PC-9 (cell line): ENCODE data around the gene TANGO2. TPM values are rescaled to one million over a fixed set of nuclear protein-coding genes. Genes with fewer than 3 reads are reported as not detected.

Source experiments
- BruUV-seq: library from RNA; stranded (reverse); fragments of 400-500 nt; replicated peaks from 2 replicates; lab custom pipeline; 2021; lab: Mats Ljungman, UMichigan
- CTCF ChIA-PET: fragments of 300-600 bp; sonication (Branson Sonifier 250); formaldehyde crosslinking; loops from one replicate; lab custom pipeline; 2022; ENCODE audit warnings: antibody characterized with exemption; lab: Charles Lee
- POLR2A ChIA-PET: fragments of 300-600 bp; sonication (Branson Sonifier 250); formaldehyde crosslinking; loops from one replicate; lab custom pipeline; 2022; ENCODE audit warnings: antibody characterized with exemption; ENCODE audit not compliant: unreplicated experiment; lab: Charles Lee
- DNase-seq, 2 experiments: peaks; one replicate each; pipeline versions ENCODE4 v3.0.0 to v3.0.0-alpha.2; 2015 to 2022; ENCODE audit warnings: mixed read lengths in 1 of 2
- H2AFZ ChIP-seq: fragments of 200-600 bp; sonication (generic); 2 replicates; pipeline ENCODE4 v1.8.1; 2017; ENCODE audit warnings: antibody characterized with exemption
- H3F3A ChIP-seq: fragments of 200-600 bp; sonication (generic); 2 replicates; pipeline ENCODE4 v1.8.1; 2017; ENCODE audit warnings: antibody characterized with exemption, mild to moderate bottlenecking, low read depth; ENCODE audit not compliant: insufficient read depth
- H3K27ac ChIP-seq: fragments of 200-600 bp; sonication (generic); 2 replicates; pipeline ENCODE4 v1.6.1; 2016; ENCODE audit warnings: mixed run types
- H3K27me3 ChIP-seq: fragments of 200-600 bp; sonication (generic); 2 replicates; pipeline ENCODE4 v1.6.1; 2016; ENCODE audit warnings: low read depth, mixed run types; ENCODE audit not compliant: insufficient read depth
- H3K36me3 ChIP-seq: fragments of 200-600 bp; sonication (generic); 2 replicates; pipeline ENCODE4 v1.6.1; 2016; ENCODE audit warnings: low read depth, mixed run types
- H3K4me1 ChIP-seq: fragments of 200-600 bp; sonication (generic); replicated peaks from 2 replicates; pipeline ENCODE4 v1.6.1; 2016; ENCODE audit warnings: mixed run types; ENCODE audit not compliant: insufficient read depth
- H3K4me2 ChIP-seq: fragments of 200-600 bp; sonication (generic); 2 replicates; pipeline ENCODE4 v1.6.1; 2017; ENCODE audit warnings: mixed run types
- H3K4me3 ChIP-seq: fragments of 200-600 bp; sonication (generic); 2 replicates; pipeline ENCODE4 v1.6.1; 2016; ENCODE audit warnings: mixed run types
- H3K79me2 ChIP-seq: fragments of 200-600 bp; sonication (generic); 2 replicates; pipeline ENCODE4 v1.6.1; 2017; ENCODE audit warnings: low read depth, mixed run types
- H3K9me2 ChIP-seq: fragments of 200-600 bp; sonication (generic); 2 replicates; pipeline ENCODE4 v1.8.1; 2017; ENCODE audit warnings: mild to moderate bottlenecking; ENCODE audit not compliant: insufficient read depth
- H3K9me3 ChIP-seq: fragments of 200-600 bp; sonication (generic); 2 replicates; pipeline ENCODE4 v1.8.1; 2016; ENCODE audit warnings: low read depth; ENCODE audit not compliant: insufficient read depth
- H4K20me1 ChIP-seq: fragments of 200-600 bp; sonication (generic); 2 replicates; pipeline ENCODE4 v1.8.1; 2017; ENCODE audit not compliant: insufficient read depth
- CTCF ChIP-seq: fragments of 200-600 bp; sonication (generic); conservative IDR thresholded peaks from 2 replicates; pipeline ENCODE4 v1.6.1; 2017; ENCODE audit warnings: mixed run types, antibody characterized with exemption, mild to moderate bottlenecking, moderate library complexity
- EZH2 ChIP-seq: fragments of 200-600 bp; sonication (generic); IDR thresholded peaks from 2 replicates; pipeline ENCODE4 v1.8.0; 2017; ENCODE audit warnings: antibody characterized with exemption, low read depth
- intact Hi-C: fragments of 100-400 bp; cut with micrococcal nuclease; formaldehyde crosslinking; loops from one replicate; pipeline ENCODE4 v1.10.0; 2022; ENCODE audit not compliant: unreplicated experiment
- total RNA-seq: library from RNA; stranded (reverse); gene quantifications from 2 replicates; pipeline ENCODE4 v1.2.3, GENCODE V29; 2021

Gene TANGO2
- total RNA-seq, 1 experiment from 2014 or later, result 22.4 TPM

- Histone ChIP-seq H3K4me1 (peaks cover 15% of the 10 kb centered on the region), H3K27me3 (no peaks in the 10 kb centered on the region), H4K20me1 (no peaks in the 10 kb centered on the region), H3F3A (no peaks in the 10 kb centered on the region), H3K79me2 (no peaks in the 10 kb centered on the region), H3K9me3 (no peaks in the 10 kb centered on the region), H3K9me2 (no peaks in the 10 kb centered on the region), H3K4me3 (no peak overlapping the region), H3K4me2 (no peak overlapping the region), H3K36me3 (no peaks in the 10 kb centered on the region), H3K27ac (no peak overlapping the region), H2AFZ (no peak overlapping the region)
- TF ChIP-seq EZH2 (no peak), CTCF (no peak)
- ChIA-PET POLR2A (no interaction called here), CTCF (no interaction called here)
- intact Hi-C loops, result loop anchor here (5.0 kb wide), 1 partner anchor 33 kb away; the partner anchor contains the start of gene TANGO2
- BruUV-seq, result no TSS peak
- DNase-seq, result no peak
Measured at GRCh38 chr22:19988965-19989724, 31.8 kb upstream of the TANGO2 start.

- CTCF ChIA-PET, result no interaction called here
- intact Hi-C loops, result loop anchor here (5.0 kb wide), 1 partner anchor 33 kb away; the partner anchor contains the start of gene TANGO2
Measured at GRCh38 chr22:19989725-19990067, 31.2 kb upstream of the TANGO2 start.

GRCh38 chr22:19990188-19990587, 30.7 kb upstream of the TANGO2 start:
- POLR2A ChIA-PET, result interaction anchor here (0.8 kb wide), 1 partner anchor 31 kb away, joined by 4 read pairs; the partner anchor contains the start of gene TANGO2
- Histone ChIP-seq H2AFZ (no peak overlapping the region), H3K9me2 (no peaks in the 10 kb centered on the region), H3K79me2 (no peaks in the 10 kb centered on the region), H3K4me2 (no peak overlapping the region), H3K27ac (no peak overlapping the region), H3K27me3 (no peaks in the 10 kb centered on the region), H3K4me3 (no peak overlapping the region), H3K9me3 (no peaks in the 10 kb centered on the region), H3K4me1 (peaks cover 8% of the 10 kb centered on the region; the same call in 1 of the 2 replicates), H3K36me3 (no peaks in the 10 kb centered on the region), H4K20me1 (no peaks in the 10 kb centered on the region), H3F3A (no peaks in the 10 kb centered on the region)
- no TSS peak for BruUV-seq
- CTCF ChIA-PET, result no interaction called here
- no peak for DNase-seq
- TF ChIP-seq EZH2, result no peak
- TF ChIP-seq CTCF, result no peak
- intact Hi-C loops, result no loop called here

More at GRCh38 chr22:19989725-19990067, 31.2 kb upstream of the TANGO2 start:
- Histone ChIP-seq H3K36me3 (no peaks in the 10 kb centered on the region), H3F3A (no peaks in the 10 kb centered on the region), H3K4me2 (no peak overlapping the region), H3K27ac (no peak overlapping the region), H3K9me2 (no peaks in the 10 kb centered on the region), H4K20me1 (no peaks in the 10 kb centered on the region), H3K79me2 (no peaks in the 10 kb centered on the region), H3K9me3 (no peaks in the 10 kb centered on the region), H3K4me3 (no peak overlapping the region), H3K4me1 (peaks cover 9% of the 10 kb centered on the region), H2AFZ (no peak overlapping the region), H3K27me3 (no peaks in the 10 kb centered on the region)
- BruUV-seq, result no TSS peak
- TF ChIP-seq EZH2 (no peak), CTCF (no peak)
- POLR2A ChIA-PET, result no interaction called here
- no peak for DNase-seq
